Subcutaneous adipose tissue (tissue), 4 donors: ENCODE data around the gene C6orf89. TPM values are rescaled to one million over a fixed set of nuclear protein-coding genes. Genes with fewer than 3 reads are reported as not detected.

Source experiments
- CTCF ChIP-seq: fragments of 450-650 bp; IDR thresholded peaks from one replicate; pipeline ENCODE4 v1.5.1; 2016; ENCODE audit warnings: low read depth, mild to moderate bottlenecking, control low read depth, antibody characterized with exemption, moderate library complexity
- total RNA-seq, 4 donors: library from RNA; depleted of rRNA; stranded (reverse); fragments of >200 nt; gene quantifications; one replicate each; pipeline ENCODE4 v1.1.0, GENCODE V29; 2016

The C6orf89 gene
- total RNA-seq, 4 donors from 2014 or later: 36.2 to 49.5 (median 44.2) TPM

- TF ChIP-seq CTCF: no peak
These were observed 1.1 kb upstream of the C6orf89 start for GRCh38 chr6:36884610-36885009.

GRCh38 chr6:36886950-36887618 lies 1.3 kb downstream of the C6orf89 start:
- no peak for TF ChIP-seq CTCF

- no peak for TF ChIP-seq CTCF
These were observed 2.4 kb downstream of the C6orf89 start for GRCh38 chr6:36888115-36888643.

- no peak for TF ChIP-seq CTCF
These were observed 3.1 kb downstream of the C6orf89 start for GRCh38 chr6:36888654-36889481.

GRCh38 chr6:36890112-36890663 lies 4.4 kb downstream of the C6orf89 start:
- TF ChIP-seq CTCF: no peak

GRCh38 chr6:36893976-36894932 lies 8.5 kb downstream of the C6orf89 start:
- TF ChIP-seq CTCF: no peak
